ENCODE results near the gene PTGER2.
A peak's percentile ranks its signal among the peaks of the same experiment; 100 is the strongest.

Gene PTGER2

GRCh38 chr14:52342849-52343596, 28.9 kb downstream of the PTGER2 start:
- peak; percentile 50 for DNase-seq

- no peak for DNase-seq
These were observed 32.7 kb downstream of the PTGER2 start for GRCh38 chr14:52346778-52347177.

- DNase-seq = no peak
These were observed 34.2 kb downstream of the PTGER2 start for GRCh38 chr14:52348279-52348678.

- DNase-seq = peak; percentile 37
These were observed 34.7 kb downstream of the PTGER2 start for GRCh38 chr14:52348776-52349175.

- DNase-seq = no peak
These were observed 35.6 kb downstream of the PTGER2 start for GRCh38 chr14:52349731-52350130.

GRCh38 chr14:52350445-52350844, 36.3 kb downstream of the PTGER2 start:
- DNase-seq = no peak

GRCh38 chr14:52351233-52352060, 37.3 kb downstream of the PTGER2 start:
- peak; percentile 56 for DNase-seq

GRCh38 chr14:52352061-52352491, 38.0 kb downstream of the PTGER2 start:
- peak; percentile 84 for DNase-seq

GRCh38 chr14:52352569-52352968, 38.5 kb downstream of the PTGER2 start:
- no peak for DNase-seq

GRCh38 chr14:52354242-52354641, 40.1 kb downstream of the PTGER2 start:
- no peak for DNase-seq

- DNase-seq = peak; percentile 86
These were observed 40.9 kb downstream of the PTGER2 start for GRCh38 chr14:52355016-52355431.

- DNase-seq = peak; percentile 63
These were observed 41.4 kb downstream of the PTGER2 start for GRCh38 chr14:52355526-52355925.

- DNase-seq = peak; percentile 29
These were observed 41.9 kb downstream of the PTGER2 start for GRCh38 chr14:52356025-52356424.

- no peak for DNase-seq
These were observed 46.7 kb downstream of the PTGER2 start for GRCh38 chr14:52360831-52361230.

GRCh38 chr14:52363041-52363704, 49.1 kb downstream of the PTGER2 start:
- DNase-seq = no peak

GRCh38 chr14:52363961-52364360, 49.8 kb downstream of the PTGER2 start:
- no peak for DNase-seq

GRCh38 chr14:52365071-52365470, 51.0 kb downstream of the PTGER2 start:
- no peak for DNase-seq

GRCh38 chr14:52366796-52367315, 52.7 kb downstream of the PTGER2 start:
- no peak for DNase-seq

GRCh38 chr14:52369305-52369801, 55.2 kb downstream of the PTGER2 start:
- no peak for DNase-seq

GRCh38 chr14:52370406-52370935, 56.4 kb downstream of the PTGER2 start:
- DNase-seq = no peak

- no peak for DNase-seq
These were observed 63.8 kb downstream of the PTGER2 start for GRCh38 chr14:52377940-52378339.
